ENCODE data around the gene RGS3.

DNA sequence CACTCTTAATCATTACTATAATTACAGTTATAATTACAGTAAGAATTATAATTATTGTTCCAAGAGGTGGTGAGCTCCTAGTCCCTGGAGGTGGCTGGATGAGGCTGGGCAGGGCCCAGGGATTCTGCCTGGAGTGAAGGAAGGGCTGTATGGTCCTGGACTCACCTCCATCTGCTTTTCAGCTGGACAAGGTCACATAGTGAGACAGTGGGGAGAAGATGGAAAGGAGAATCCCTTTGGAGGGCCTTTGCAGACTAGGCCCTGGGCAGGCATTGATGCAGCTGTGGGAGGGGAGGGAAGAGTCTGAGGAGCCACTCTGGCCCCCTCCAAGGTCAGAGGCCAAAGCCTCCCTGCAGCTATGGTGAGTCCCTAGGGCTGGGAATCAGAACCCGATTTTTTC, 125.4 kb downstream of the RGS3 start:
- TF ChIP-seq, protein P1, sequence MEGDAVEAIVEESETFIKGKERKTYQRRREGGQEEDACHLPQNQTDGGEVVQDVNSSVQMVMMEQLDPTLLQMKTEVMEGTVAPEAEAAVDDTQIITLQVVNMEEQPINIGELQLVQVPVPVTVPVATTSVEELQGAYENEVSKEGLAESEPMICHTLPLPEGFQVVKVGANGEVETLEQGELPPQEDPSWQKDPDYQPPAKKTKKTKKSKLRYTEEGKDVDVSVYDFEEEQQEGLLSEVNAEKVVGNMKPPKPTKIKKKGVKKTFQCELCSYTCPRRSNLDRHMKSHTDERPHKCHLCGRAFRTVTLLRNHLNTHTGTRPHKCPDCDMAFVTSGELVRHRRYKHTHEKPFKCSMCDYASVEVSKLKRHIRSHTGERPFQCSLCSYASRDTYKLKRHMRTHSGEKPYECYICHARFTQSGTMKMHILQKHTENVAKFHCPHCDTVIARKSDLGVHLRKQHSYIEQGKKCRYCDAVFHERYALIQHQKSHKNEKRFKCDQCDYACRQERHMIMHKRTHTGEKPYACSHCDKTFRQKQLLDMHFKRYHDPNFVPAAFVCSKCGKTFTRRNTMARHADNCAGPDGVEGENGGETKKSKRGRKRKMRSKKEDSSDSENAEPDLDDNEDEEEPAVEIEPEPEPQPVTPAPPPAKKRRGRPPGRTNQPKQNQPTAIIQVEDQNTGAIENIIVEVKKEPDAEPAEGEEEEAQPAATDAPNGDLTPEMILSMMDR (IDR thresholded peaks at IDR 0.05; ENCODE audit: insufficient read depth, low read depth, low read length): no peak
- no peak for TF ChIP-seq EZH2 (IDR thresholded peaks at IDR 0.05; ENCODE audit: insufficient read depth, low read length)

Data from astrocyte (in vitro differentiated cells and primary cell).